ENCODE results near the gene ABHD12.

Gene ABHD12

GRCh38 chr20:25360631-25361286 lies 29.9 kb downstream of the ABHD12 start:
- H3K4me1 ChIP-seq (ENCODE audit: control insufficient read depth, insufficient read depth, low read depth, low read length), result peaks cover 8% of the 10 kb centered on the region
- H3K18ac ChIP-seq (ENCODE audit: low read depth in 1 of 2, low read length in 2 of 2), result peak overlapping the region in 1 of 2 experiments; percentile 4
- 60% methylated on average over 10 of the region's 10 CpGs for WGBS
- H2BK15ac ChIP-seq (ENCODE audit: low read depth, poor library complexity, severe bottlenecking), result no peak overlapping the region
- no peak overlapping the region for H2BK120ac ChIP-seq (ENCODE audit: low read depth, low read length)
- no peaks in the 10 kb centered on the region for H3K36me3 ChIP-seq (ENCODE audit: control insufficient read depth in 1 of 2, insufficient read depth in 2 of 2, low read depth in 1 of 2, low read length in 2 of 2)
- H3K9ac ChIP-seq (ENCODE audit: low read length), result peak overlapping the region; percentile 24
- H2AK5ac ChIP-seq (ENCODE audit: low read length, severe bottlenecking), result no peak overlapping the region
- H4K91ac ChIP-seq (ENCODE audit: low read length), result no peak overlapping the region
- no peak overlapping the region for H2BK12ac ChIP-seq (ENCODE audit: low read length in 2 of 2)
- H3K27ac ChIP-seq (ENCODE audit: low read length, poor library complexity, severe bottlenecking), result peak overlapping the region; percentile 64
- H3K9me3 ChIP-seq (ENCODE audit: control insufficient read depth, low read length), result no peaks in the 10 kb centered on the region
- H2AFZ ChIP-seq (ENCODE audit: low read depth, low read length), result no peak overlapping the region
- no peak overlapping the region for H4K8ac ChIP-seq (ENCODE audit: low read length)
- no peak overlapping the region for H3K4me2 ChIP-seq (ENCODE audit: low read length, poor library complexity, severe bottlenecking)
- peak; percentile 73 for DNase-seq
- H3K79me1 ChIP-seq (replicated peaks; ENCODE audit: low read length, poor library complexity, severe bottlenecking), result peaks cover 24% of the 10 kb centered on the region
- H2BK5ac ChIP-seq (ENCODE audit: low read depth, low read length, poor library complexity, severe bottlenecking), result peak overlapping the region; percentile 74
- no peaks in the 10 kb centered on the region for H3K27me3 ChIP-seq (ENCODE audit: control insufficient read depth in 1 of 2, insufficient read depth in 1 of 2, low read length in 2 of 2)
- no peak overlapping the region for H3K23ac ChIP-seq (ENCODE audit: low read length in 2 of 2)
- H3K14ac ChIP-seq (ENCODE audit: low read length in 2 of 2), result no peak overlapping the region
- H3K4me3 ChIP-seq (ENCODE audit: insufficient read depth in 1 of 2, low read depth in 1 of 2, low read length in 2 of 2), result no peak overlapping the region
- peak overlapping the region; percentile 19 to 49 for H3K4ac ChIP-seq (ENCODE audit: low read depth in 1 of 2, low read length in 2 of 2)

DNA sequence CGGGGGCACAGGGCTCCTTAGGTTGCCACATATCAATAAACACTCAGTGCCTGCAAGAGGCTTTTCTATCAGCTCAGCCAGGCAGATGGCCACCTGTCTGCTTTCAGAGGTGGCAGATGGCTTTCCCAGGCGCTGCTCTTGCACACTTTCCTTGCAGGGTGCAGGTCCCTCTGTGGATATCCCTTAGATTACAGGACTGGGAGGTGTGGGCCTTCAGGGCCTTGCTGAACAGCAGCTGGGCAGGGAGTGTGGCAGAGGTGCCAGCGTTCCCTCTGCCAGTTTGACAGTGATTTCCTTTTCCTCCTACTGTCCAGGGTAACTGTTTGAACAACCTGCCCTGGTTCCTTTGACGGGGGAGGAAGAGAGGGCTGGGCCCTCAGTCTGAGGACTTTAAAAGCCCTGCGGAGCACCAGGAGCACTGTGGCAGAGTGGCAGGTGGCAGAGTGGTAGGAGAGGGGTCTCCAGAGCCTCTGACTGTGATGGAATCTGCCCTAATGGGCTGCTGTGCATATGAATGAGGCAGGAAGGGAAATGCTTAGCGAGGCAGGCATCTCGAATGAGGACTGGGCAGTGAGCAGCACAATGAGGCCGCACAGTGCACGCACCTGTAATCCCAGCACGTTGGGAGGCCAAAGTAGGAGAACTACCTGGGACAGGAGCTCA lies 34.2 kb downstream of the ABHD12 start:
- no peak overlapping the region for H3K4me2 ChIP-seq (ENCODE audit: low read length, poor library complexity, severe bottlenecking)
- no peak overlapping the region for H4K91ac ChIP-seq (ENCODE audit: low read length)
- H3K18ac ChIP-seq (ENCODE audit: low read depth in 1 of 2, low read length in 2 of 2), result no peak overlapping the region
- no peak overlapping the region for H2AK5ac ChIP-seq (ENCODE audit: low read length, severe bottlenecking)
- H3K27me3 ChIP-seq (ENCODE audit: control insufficient read depth in 1 of 2, insufficient read depth in 1 of 2, low read length in 2 of 2), result no peaks in the 10 kb centered on the region
- no peak overlapping the region for H3K27ac ChIP-seq (ENCODE audit: low read length, poor library complexity, severe bottlenecking)
- peaks cover 23% of the 10 kb centered on the region for H3K79me1 ChIP-seq (replicated peaks; ENCODE audit: low read length, poor library complexity, severe bottlenecking)
- no peak for DNase-seq
- peaks cover 12% of the 10 kb centered on the region for H3K4me1 ChIP-seq (ENCODE audit: control insufficient read depth, insufficient read depth, low read depth, low read length)
- no peak overlapping the region for H3K4me3 ChIP-seq (ENCODE audit: insufficient read depth in 1 of 2, low read depth in 1 of 2, low read length in 2 of 2)
- H2BK15ac ChIP-seq (ENCODE audit: low read depth, poor library complexity, severe bottlenecking), result peak overlapping the region; percentile 94
- H3K9me3 ChIP-seq (ENCODE audit: control insufficient read depth, low read length), result no peaks in the 10 kb centered on the region
- H3K36me3 ChIP-seq (ENCODE audit: control insufficient read depth in 1 of 2, insufficient read depth in 2 of 2, low read depth in 1 of 2, low read length in 2 of 2), result no peaks in the 10 kb centered on the region
- H3K4ac ChIP-seq (ENCODE audit: low read depth in 1 of 2, low read length in 2 of 2), result peak overlapping the region in 1 of 2 experiments; percentile 12
- no peak overlapping the region for H2BK5ac ChIP-seq (ENCODE audit: low read depth, low read length, poor library complexity, severe bottlenecking)
- H2AFZ ChIP-seq (ENCODE audit: low read depth, low read length), result no peak overlapping the region
- no peak overlapping the region for H2BK12ac ChIP-seq (ENCODE audit: low read length in 2 of 2)
- no peak overlapping the region for H4K8ac ChIP-seq (ENCODE audit: low read length)
- WGBS, result 77% methylated on average over 9 of the region's 10 CpGs
- H3K23ac ChIP-seq (ENCODE audit: low read length in 2 of 2), result no peak overlapping the region
- no peak overlapping the region for H3K14ac ChIP-seq (ENCODE audit: low read length in 2 of 2)
- no peak overlapping the region for H3K9ac ChIP-seq (ENCODE audit: low read length)
- no peak overlapping the region for H2BK120ac ChIP-seq (ENCODE audit: low read depth, low read length)

GRCh38 chr20:25355866-25356265 lies 34.8 kb downstream of the ABHD12 start:
- H4K91ac ChIP-seq (ENCODE audit: low read length), result no peak overlapping the region
- no peak overlapping the region for H2BK120ac ChIP-seq (ENCODE audit: low read depth, low read length)
- H3K27me3 ChIP-seq (ENCODE audit: control insufficient read depth in 1 of 2, insufficient read depth in 1 of 2, low read length in 2 of 2), result no peaks in the 10 kb centered on the region
- no peaks in the 10 kb centered on the region for H3K36me3 ChIP-seq (ENCODE audit: control insufficient read depth in 1 of 2, insufficient read depth in 2 of 2, low read depth in 1 of 2, low read length in 2 of 2)
- H2BK15ac ChIP-seq (ENCODE audit: low read depth, poor library complexity, severe bottlenecking), result no peak overlapping the region
- WGBS, result 96% methylated on average over 2 of the region's 2 CpGs
- no peak overlapping the region for H3K4ac ChIP-seq (ENCODE audit: low read depth in 1 of 2, low read length in 2 of 2)
- no peak overlapping the region for H3K14ac ChIP-seq (ENCODE audit: low read length in 2 of 2)
- no peak overlapping the region for H4K8ac ChIP-seq (ENCODE audit: low read length)
- no peak for DNase-seq
- H3K9me3 ChIP-seq (ENCODE audit: control insufficient read depth, low read length), result no peaks in the 10 kb centered on the region
- peaks cover 10% of the 10 kb centered on the region for H3K4me1 ChIP-seq (ENCODE audit: control insufficient read depth, insufficient read depth, low read depth, low read length)
- H2BK12ac ChIP-seq (ENCODE audit: low read length in 2 of 2), result no peak overlapping the region
- no peak overlapping the region for H3K18ac ChIP-seq (ENCODE audit: low read depth in 1 of 2, low read length in 2 of 2)
- H3K4me2 ChIP-seq (ENCODE audit: low read length, poor library complexity, severe bottlenecking), result no peak overlapping the region
- H3K27ac ChIP-seq (ENCODE audit: low read length, poor library complexity, severe bottlenecking), result no peak overlapping the region
- peaks cover 23% of the 10 kb centered on the region for H3K79me1 ChIP-seq (replicated peaks; ENCODE audit: low read length, poor library complexity, severe bottlenecking)
- H2AK5ac ChIP-seq (ENCODE audit: low read length, severe bottlenecking), result no peak overlapping the region
- no peak overlapping the region for H3K9ac ChIP-seq (ENCODE audit: low read length)
- no peak overlapping the region for H3K23ac ChIP-seq (ENCODE audit: low read length in 2 of 2)
- no peak overlapping the region for H2AFZ ChIP-seq (ENCODE audit: low read depth, low read length)
- H2BK5ac ChIP-seq (ENCODE audit: low read depth, low read length, poor library complexity, severe bottlenecking), result no peak overlapping the region
- H3K4me3 ChIP-seq (ENCODE audit: insufficient read depth in 1 of 2, low read depth in 1 of 2, low read length in 2 of 2), result no peak overlapping the region

- DNase-seq, result no peak
- H2BK15ac ChIP-seq (ENCODE audit: low read depth, poor library complexity, severe bottlenecking), result no peak overlapping the region
- peaks cover 8% of the 10 kb centered on the region for H3K4me1 ChIP-seq (ENCODE audit: control insufficient read depth, insufficient read depth, low read depth, low read length)
- H2AFZ ChIP-seq (ENCODE audit: low read depth, low read length), result no peak overlapping the region
- no peak overlapping the region for H3K18ac ChIP-seq (ENCODE audit: low read depth in 1 of 2, low read length in 2 of 2)
- H2BK5ac ChIP-seq (ENCODE audit: low read depth, low read length, poor library complexity, severe bottlenecking), result no peak overlapping the region
- no peak overlapping the region for H4K91ac ChIP-seq (ENCODE audit: low read length)
- no peak overlapping the region for H3K4ac ChIP-seq (ENCODE audit: low read depth in 1 of 2, low read length in 2 of 2)
- no peaks in the 10 kb centered on the region for H3K36me3 ChIP-seq (ENCODE audit: control insufficient read depth in 1 of 2, insufficient read depth in 2 of 2, low read depth in 1 of 2, low read length in 2 of 2)
- no peak overlapping the region for H3K27ac ChIP-seq (ENCODE audit: low read length, poor library complexity, severe bottlenecking)
- no peaks in the 10 kb centered on the region for H3K9me3 ChIP-seq (ENCODE audit: control insufficient read depth, low read length)
- no peak overlapping the region for H2BK12ac ChIP-seq (ENCODE audit: low read length in 2 of 2)
- no peak overlapping the region for H3K14ac ChIP-seq (ENCODE audit: low read length in 2 of 2)
- H2AK5ac ChIP-seq (ENCODE audit: low read length, severe bottlenecking), result no peak overlapping the region
- H3K9ac ChIP-seq (ENCODE audit: low read length), result no peak overlapping the region
- 58% methylated on average over 3 of the region's 3 CpGs for WGBS
- no peak overlapping the region for H3K4me3 ChIP-seq (ENCODE audit: insufficient read depth in 1 of 2, low read depth in 1 of 2, low read length in 2 of 2)
- no peak overlapping the region for H2BK120ac ChIP-seq (ENCODE audit: low read depth, low read length)
- no peak overlapping the region for H4K8ac ChIP-seq (ENCODE audit: low read length)
- H3K27me3 ChIP-seq (ENCODE audit: control insufficient read depth in 1 of 2, insufficient read depth in 1 of 2, low read length in 2 of 2), result no peaks in the 10 kb centered on the region
- H3K4me2 ChIP-seq (ENCODE audit: low read length, poor library complexity, severe bottlenecking), result no peak overlapping the region
- H3K23ac ChIP-seq (ENCODE audit: low read length in 2 of 2), result no peak overlapping the region
- peaks cover 23% of the 10 kb centered on the region for H3K79me1 ChIP-seq (replicated peaks; ENCODE audit: low read length, poor library complexity, severe bottlenecking)
Observed at GRCh38 chr20:25355011-25355595, 35.5 kb downstream of the ABHD12 start.

Data from mesenchymal stem cell (in vitro differentiated cells and primary cell).